ENCODE data around the gene GRAMD1A.

DNA sequence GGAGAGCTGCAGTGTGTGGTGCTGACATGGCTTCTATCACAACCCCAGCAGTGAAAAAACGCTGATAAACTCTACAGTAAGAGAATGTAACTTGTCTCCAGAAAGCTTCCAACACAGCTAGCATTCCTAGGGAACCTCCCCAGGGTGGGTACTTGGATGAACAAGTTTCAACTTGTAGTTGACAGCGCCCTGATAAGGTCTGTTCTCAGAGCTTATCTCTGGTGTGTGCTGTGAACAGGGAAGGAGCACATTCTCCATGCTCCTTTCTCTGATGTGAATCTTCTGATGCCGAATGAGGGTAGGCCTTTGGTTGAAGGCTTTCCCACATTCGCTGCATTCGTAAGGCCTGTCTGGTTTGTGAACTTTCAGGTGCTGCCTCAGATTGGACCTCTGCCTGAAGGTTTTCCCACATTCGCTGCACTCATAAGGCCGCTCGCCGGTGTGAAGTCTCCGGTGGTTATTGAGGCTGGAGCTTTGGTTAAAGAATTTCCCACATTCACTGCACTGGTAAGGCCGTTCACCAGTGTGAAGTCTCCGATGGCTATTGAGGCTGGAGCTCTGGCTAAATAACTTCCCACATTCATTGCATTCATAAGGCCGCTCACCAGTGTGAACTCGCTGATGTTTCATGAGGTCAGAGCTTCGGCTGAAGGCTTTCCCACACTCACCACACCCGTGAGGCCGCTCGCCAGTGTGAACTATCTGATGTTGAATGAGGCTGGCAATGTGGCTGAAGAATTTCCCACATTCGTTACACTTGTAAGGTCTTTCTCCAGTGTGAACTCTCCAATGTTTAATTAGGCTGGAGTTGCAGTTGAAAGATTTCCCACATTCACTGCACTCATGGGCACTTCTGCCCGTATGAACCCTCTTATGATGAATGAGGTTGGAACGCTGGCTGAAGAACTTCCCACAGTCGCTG lies 42.0 kb upstream of the GRAMD1A start:
- TF ChIP-seq POLR2A (IDR thresholded peaks at IDR 0.05; ENCODE audit: low read length) = no peak
- TF ChIP-seq GATA1 (IDR thresholded peaks at IDR 0.05; ENCODE audit: low read depth, low read length) = no peak
